ENCODE data around the gene ADAT1. TPM values are rescaled to one million over a fixed set of nuclear protein-coding genes. Genes with fewer than 3 reads are reported as not detected.

Gene ADAT1
- total and polyA plus RNA-seq, 4 donors: 13.2 to 42.3 (median 18.5) TPM

GRCh38 chr16:75616521-75617010, 6.5 kb downstream of the ADAT1 start:
- Histone ChIP-seq H3K4me3 (ENCODE audit: low read depth in 1 of 3, low read length in 3 of 3) (no peak overlapping the region), H3K9me3 (ENCODE audit: control insufficient read depth in 4 of 4, low read length in 3 of 4) (no peaks in the 10 kb centered on the region), H3K4me1 (ENCODE audit: control insufficient read depth in 4 of 4, insufficient read depth in 4 of 4, low read length in 3 of 4) (peaks cover 0 to under 1% (median under 1%) of the 10 kb centered on the region in 4 donors), H3K9ac (ENCODE audit: low read depth in 1 of 2, low read length in 2 of 2) (no peak overlapping the region), H3K36me3 (ENCODE audit: control insufficient read depth in 4 of 4, insufficient read depth in 3 of 4, low read depth in 1 of 4, low read length in 3 of 4) (peaks cover 4 to 49% (median 32%) of the 10 kb centered on the region in 4 donors), H3K27me3 (ENCODE audit: control insufficient read depth in 4 of 4, insufficient read depth in 4 of 4, low read length in 3 of 4) (no peaks in the 10 kb centered on the region), H3K27ac (ENCODE audit: low read depth in 1 of 2, low read length in 2 of 2) (no peak overlapping the region)
- WGBS: 92% methylated on average over 4 of the region's 4 CpGs
- DNase-seq (ENCODE audit: low spot score): no peak
- TF ChIP-seq ZBTB33 (IDR thresholded peaks at IDR 0.05) (no peak), REST (IDR thresholded peaks at IDR 0.05) (no peak), SP1 (IDR thresholded peaks at IDR 0.05) (no peak)

- no peak overlapping the region for H3K9ac ChIP-seq (ENCODE audit: low read depth in 1 of 2, low read length in 2 of 2)
- DNase-seq (ENCODE audit: low spot score): no peak
- 98% methylated on average over 2 of the region's 2 CpGs for WGBS
- H3K4me1 ChIP-seq (ENCODE audit: control insufficient read depth in 4 of 4, insufficient read depth in 4 of 4, low read length in 3 of 4): no peaks in the 10 kb centered on the region
- no peaks in the 10 kb centered on the region for H3K9me3 ChIP-seq (ENCODE audit: control insufficient read depth in 4 of 4, low read length in 3 of 4)
- H3K36me3 ChIP-seq (ENCODE audit: control insufficient read depth in 4 of 4, insufficient read depth in 3 of 4, low read depth in 1 of 4, low read length in 3 of 4): peaks cover 4 to 58% (median 34%) of the 10 kb centered on the region in 4 donors
- H3K27me3 ChIP-seq (ENCODE audit: control insufficient read depth in 4 of 4, insufficient read depth in 4 of 4, low read length in 3 of 4): no peaks in the 10 kb centered on the region
- H3K4me3 ChIP-seq (ENCODE audit: low read depth in 1 of 3, low read length in 3 of 3): no peak overlapping the region
- TF ChIP-seq HNF4A (conservative IDR thresholded peaks at IDR 0.05) (no peak), NR2F2 (IDR thresholded peaks at IDR 0.05) (no peak)
- no peak overlapping the region for H3K27ac ChIP-seq (ENCODE audit: low read depth in 1 of 2, low read length in 2 of 2)
Measured at GRCh38 chr16:75615619-75616018, 7.5 kb downstream of the ADAT1 start.

GRCh38 chr16:75614066-75614897, 8.8 kb downstream of the ADAT1 start:
- H3K36me3 ChIP-seq (ENCODE audit: control insufficient read depth in 4 of 4, insufficient read depth in 3 of 4, low read depth in 1 of 4, low read length in 3 of 4): peaks cover 6 to 56% (median 34%) of the 10 kb centered on the region in 4 donors
- DNase-seq (ENCODE audit: low spot score): no peak
- WGBS: 98% methylated on average over 4 of the region's 4 CpGs
- H3K27ac ChIP-seq (ENCODE audit: low read depth in 1 of 2, low read length in 2 of 2): no peak overlapping the region
- H3K4me3 ChIP-seq (ENCODE audit: low read depth in 1 of 3, low read length in 3 of 3): no peak overlapping the region
- H3K9me3 ChIP-seq (ENCODE audit: control insufficient read depth in 4 of 4, low read length in 3 of 4): no peaks in the 10 kb centered on the region
- no peaks in the 10 kb centered on the region for H3K27me3 ChIP-seq (ENCODE audit: control insufficient read depth in 4 of 4, insufficient read depth in 4 of 4, low read length in 3 of 4)
- H3K4me1 ChIP-seq (ENCODE audit: control insufficient read depth in 4 of 4, insufficient read depth in 4 of 4, low read length in 3 of 4): no peaks in the 10 kb centered on the region
- no peak overlapping the region for H3K9ac ChIP-seq (ENCODE audit: low read depth in 1 of 2, low read length in 2 of 2)
- TF ChIP-seq REST (IDR thresholded peaks at IDR 0.05) (no peak), HNF4A (conservative IDR thresholded peaks at IDR 0.05) (no peak), RAD21 (IDR thresholded peaks at IDR 0.05) (no peak), NR2F2 (IDR thresholded peaks at IDR 0.05) (no peak), FOXA1 (IDR thresholded peaks at IDR 0.05) (no peak), FOXA2 (IDR thresholded peaks at IDR 0.05) (no peak), YY1 (IDR thresholded peaks at IDR 0.05) (no peak), JUND (IDR thresholded peaks at IDR 0.05) (no peak), SP1 (IDR thresholded peaks at IDR 0.05) (no peak), HNF4G (IDR thresholded peaks at IDR 0.05) (no peak), GABPA (IDR thresholded peaks at IDR 0.05 in 1 of 2, conservative IDR thresholded peaks at IDR 0.05 in 1 of 2) (no peak), ZBTB33 (IDR thresholded peaks at IDR 0.05) (no peak), RXRA (IDR thresholded peaks at IDR 0.05) (no peak), MAX (IDR thresholded peaks at IDR 0.05) (no peak)

Data from liver (tissue), 9 donors.